Central memory CD4-positive, alpha-beta T cell (primary cell): ENCODE measurements around the gene TBX19.

ENCODE experiments used
- DNase-seq: peaks from one replicate; pipeline ENCODE4 v3.0.0; 2022

The TBX19 gene

DNA sequence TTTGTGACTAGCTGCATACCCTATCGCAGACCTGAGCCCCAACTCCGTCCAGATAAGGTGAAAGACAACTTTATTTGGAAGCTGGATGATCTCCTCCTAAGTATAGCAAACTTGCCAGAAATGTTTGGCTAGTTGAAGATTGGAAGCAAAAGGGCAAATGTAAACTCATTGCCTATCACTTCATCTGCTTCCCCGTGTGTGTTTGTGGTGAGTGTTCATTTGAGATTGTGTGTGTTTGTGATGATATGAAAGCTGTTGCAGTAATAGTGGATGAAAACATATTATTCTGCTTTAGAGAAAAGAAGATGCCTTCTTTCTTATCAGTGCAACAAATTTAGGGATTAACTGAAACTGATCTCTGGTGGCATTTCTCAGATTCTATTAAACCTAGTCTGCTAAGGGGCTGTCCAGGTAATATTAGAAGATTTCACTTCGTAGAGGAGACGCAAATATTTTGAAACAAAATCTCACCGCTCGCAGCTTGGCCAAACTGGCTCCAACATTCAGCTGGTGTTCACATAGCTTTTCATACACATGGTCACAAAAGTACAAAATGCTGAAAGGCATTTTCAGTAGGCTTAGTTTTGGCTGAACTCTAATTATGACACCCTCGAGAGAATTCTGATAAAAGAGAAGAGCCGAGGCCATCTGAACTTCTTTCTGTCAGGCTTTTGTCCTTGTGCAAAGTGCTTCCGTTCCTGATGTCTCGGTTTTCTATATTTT lies 1.1 kb downstream of the TBX19 start:
- no peak for DNase-seq

DNA sequence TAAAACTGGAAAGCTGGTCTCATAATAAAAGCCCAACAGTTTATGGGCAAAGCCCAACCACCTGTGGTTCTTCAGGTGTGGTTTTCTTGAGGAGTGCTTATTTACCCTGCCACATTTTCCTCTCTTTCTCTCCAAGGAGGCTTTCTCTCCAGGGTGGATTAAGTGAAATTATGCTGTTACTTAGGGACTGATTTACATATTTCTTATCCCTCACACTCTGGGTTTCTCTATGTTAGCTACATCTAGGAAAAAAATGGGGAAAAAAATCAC lies 4.8 kb downstream of the TBX19 start:
- no peak for DNase-seq

DNA sequence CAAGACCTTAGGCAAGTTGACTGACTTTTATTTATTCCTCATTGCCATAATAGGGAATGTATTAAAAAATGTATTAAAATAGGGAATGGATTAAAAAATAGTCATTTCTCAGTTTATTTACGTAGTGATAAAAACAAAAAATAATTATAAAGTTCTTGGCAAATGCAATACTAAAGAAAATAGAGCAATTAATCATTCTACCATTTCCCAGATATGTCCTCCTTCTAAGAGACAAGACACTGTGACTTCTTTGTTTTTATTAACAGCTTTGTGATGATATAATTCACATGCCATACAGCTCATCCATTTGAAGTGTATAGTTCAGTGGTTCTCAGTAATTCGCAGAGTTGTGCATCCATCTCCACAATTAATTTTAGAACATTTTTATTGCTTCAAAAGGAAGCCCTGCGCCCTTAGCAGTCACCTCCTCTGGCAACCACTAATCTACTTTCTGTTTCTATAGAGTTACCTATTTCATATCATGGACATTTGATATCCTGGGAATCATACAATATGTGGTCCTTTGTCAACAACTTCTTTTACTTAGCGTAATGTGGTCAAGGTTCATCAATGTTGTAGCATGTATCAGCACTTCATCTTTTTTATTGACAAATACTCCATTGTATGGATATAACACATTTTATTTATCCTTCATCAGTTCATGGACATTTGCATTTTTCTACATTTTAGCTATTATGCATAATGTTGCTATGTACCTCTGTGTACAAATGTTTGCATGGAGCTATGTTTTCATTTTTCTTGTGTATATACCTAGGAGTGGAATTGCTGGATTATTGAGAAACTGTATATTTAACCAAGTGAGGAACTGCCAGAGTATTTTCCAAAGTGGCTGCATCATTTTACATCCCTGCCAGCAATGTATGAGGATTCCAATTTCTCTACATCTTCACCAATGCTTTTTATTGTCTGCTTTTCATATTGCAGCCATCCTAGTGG lies 5.6 kb downstream of the TBX19 start:
- DNase-seq: no peak

DNA sequence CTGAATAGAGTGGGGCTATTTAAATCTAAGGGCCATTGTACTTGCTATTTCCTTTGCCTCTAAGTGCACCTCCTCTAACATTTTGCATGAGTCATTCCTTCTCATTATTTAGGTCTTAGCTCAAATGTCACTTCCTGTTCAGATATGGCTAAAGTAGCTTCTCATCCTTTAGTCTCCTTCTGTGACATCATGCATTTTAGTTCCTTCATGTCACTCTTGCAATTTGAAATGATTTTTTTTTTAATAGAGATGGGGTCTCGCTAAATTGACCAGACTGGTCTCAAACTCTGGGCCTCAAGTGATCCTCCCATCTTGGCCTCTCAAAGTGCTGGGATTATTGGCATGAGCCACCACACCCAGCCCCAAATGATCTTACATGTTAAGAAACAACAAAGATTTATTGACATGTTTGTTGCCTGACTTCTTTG lies 6.6 kb downstream of the TBX19 start:
- no peak for DNase-seq

DNA sequence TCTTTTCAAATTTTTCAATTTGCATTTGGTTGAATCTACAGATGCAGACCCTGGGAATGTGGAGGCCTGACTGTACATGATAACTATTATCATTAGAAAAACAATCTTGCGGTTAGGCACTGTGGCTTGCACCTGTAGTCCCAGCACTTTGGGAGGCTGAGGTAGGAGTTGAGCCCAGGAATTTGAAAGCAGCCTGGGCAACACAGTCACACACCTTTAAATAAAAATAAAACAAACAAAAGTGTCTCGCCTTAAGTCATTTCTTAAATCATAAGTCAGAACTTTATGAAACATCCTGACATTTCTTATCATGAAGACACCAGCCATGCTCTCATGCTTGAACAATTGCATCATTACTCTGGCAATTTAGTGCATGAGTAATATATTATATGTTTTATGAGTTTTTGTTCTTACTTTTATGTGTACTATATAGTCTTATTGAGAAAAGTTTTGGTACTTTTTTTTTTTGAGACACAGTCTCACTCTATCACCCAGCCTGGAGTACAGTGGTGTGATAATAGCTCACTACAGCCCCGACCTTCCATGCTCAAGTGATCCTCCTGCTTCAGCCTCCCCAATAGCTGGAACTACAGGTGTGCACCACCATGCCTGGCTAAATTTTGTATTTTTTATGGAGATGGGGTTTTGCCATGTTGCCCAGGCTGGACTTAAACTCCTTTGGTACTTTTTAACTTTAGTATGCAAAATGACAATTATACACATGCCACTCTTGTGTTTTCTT lies 7.8 kb downstream of the TBX19 start:
- no peak for DNase-seq

DNA sequence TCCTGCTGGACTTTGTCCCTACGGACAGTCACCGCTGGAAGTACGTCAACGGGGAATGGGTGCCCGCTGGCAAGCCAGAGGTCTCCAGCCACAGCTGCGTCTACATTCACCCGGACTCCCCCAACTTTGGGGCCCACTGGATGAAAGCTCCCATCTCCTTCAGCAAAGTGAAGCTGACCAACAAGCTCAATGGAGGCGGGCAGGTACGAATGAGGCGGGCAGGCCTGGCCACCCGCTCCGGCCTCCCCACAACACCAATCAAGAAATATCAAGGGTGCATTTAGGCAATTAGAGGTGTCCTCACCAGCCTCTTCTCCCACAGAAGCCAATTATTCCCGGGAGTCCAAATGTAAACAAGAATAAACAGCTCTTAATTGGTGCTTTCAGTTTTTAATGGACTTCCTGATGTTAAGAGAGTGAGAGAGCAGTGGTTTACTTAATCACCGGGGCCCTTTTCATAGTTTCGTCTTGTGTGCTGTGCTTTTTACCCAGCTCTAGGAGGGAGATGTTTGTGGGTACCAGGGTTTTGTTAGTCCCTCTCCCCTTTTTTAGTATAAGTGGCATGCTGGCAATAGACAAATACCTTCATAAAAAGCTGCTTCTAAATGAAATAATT lies 10.7 kb downstream of the TBX19 start:
- DNase-seq: no peak

DNA sequence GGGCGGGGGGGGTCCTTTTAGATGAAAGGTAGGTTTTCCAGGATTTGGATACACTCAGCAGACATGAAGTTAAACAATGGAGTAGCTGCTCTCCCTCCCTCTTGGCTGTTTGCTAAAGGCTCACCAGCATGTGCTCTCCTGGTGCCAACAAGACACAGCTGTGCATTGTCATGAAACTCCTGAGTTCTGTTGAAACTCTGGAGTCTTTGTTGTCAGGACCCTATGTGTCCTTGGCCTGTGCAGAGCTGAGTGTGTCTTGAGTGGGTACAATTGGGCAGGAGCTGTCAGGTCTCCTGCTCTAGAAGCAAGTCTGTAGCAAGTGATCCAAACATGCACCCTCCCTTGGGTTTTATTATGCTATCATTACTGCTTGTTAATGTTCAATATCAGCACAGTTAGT lies 12.7 kb downstream of the TBX19 start:
- no peak for DNase-seq

DNA sequence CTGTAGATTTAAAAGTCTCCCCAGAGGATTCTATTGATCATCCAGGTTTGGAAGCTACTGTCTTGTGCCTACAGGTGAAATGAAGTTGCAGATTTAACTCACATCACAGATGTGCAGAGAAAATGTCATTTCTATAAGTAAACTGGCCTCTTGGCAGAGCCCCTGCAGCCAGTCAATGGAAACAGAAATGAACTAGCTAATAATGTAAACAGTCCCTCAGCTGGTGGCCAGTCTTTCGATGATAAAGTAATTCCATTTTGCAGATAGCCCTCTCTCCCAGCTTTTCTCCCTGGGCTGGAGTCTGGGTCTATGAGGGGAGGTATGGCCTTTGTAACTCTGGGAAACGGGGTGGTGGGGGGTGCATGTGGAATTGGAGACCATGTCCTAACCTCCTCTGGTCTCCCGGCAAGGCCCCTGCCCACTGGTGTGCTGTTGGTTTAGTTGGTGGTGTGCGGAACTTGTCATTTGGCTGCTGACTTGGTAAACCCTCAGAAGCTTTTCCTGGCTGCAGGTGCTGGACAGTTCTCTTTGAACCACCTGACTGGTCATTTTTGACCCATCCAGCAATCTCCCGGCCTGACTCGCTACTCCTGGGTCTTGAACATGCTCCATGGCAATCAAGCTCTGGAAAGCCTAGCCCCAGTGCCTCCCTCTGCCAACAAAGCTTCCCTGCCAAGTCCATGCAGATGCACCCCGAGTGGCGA lies 14.9 kb downstream of the TBX19 start:
- no peak for DNase-seq

DNA sequence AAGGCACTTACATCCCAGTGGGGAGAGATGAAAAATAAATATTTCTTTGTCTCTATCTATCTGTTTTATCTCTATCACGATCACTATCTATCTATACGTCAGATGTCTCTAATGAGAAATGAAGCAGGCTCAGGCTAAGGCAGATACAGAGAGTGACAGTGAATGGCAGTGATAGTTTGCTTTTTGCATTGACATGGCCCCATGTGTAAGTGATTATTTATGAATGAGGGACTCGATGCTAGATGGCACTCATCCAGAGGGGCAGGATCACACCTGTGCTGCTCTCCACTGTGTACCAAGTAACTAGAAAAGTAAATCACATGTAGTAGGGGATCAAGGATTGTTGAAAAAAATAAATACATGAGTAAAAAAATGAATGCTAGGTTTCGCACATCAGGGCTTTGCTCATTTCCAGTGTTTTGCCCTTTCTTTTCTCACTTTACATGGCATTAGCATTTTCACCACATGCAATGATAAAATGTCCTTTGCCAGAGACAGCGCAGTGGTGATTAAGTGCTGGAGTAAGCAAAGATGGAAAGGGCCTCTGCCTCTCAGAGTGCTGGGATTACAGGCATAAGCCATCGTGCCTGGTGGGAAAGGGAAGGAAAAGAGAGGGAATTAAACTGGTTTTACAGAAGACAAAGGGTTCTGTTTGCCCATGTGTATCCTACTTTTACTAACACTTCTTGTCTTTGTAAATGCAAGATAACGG lies 16.5 kb downstream of the TBX19 start:
- DNase-seq: no peak

DNA sequence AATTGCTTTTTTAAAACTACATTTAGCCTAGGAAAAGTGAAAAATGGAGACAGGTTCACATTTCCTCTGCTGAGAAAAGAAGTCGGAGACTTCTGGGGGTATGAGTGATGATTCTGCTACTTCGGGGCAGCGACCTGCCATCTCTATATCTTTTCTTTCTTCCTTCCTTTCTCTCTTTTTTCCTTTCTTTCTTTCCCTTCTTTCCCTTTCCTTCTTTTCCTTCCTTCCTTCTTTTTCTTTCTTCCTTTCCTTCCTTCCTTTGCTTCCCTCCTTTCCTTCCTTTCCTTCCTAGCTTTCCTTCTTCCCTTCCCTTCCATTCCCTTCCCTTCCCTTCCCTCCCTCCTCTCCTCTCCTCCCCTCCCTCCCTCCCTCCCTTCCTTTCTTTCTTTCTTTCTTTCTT lies 17.8 kb downstream of the TBX19 start:
- DNase-seq: no peak

DNA sequence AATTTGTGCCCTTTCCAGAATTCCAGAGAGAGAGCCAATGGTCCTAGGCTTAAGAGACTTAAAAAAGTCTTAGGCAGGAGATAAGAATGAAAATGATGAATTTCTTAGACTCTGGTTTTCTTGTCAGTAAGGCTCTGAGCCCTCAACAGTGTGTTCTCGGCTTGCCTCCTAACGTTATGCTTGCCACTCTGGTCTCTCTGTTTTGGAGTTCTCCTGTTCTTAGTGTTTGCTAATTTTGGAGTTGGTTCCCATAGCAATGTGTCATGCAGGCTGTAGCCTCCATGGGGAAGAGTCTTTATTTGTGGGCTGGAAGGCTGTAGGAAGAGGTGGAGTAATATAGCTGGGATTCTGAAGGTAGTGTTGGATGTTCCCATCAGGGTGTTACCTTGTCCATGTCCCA lies 19.9 kb downstream of the TBX19 start:
- no peak for DNase-seq

DNA sequence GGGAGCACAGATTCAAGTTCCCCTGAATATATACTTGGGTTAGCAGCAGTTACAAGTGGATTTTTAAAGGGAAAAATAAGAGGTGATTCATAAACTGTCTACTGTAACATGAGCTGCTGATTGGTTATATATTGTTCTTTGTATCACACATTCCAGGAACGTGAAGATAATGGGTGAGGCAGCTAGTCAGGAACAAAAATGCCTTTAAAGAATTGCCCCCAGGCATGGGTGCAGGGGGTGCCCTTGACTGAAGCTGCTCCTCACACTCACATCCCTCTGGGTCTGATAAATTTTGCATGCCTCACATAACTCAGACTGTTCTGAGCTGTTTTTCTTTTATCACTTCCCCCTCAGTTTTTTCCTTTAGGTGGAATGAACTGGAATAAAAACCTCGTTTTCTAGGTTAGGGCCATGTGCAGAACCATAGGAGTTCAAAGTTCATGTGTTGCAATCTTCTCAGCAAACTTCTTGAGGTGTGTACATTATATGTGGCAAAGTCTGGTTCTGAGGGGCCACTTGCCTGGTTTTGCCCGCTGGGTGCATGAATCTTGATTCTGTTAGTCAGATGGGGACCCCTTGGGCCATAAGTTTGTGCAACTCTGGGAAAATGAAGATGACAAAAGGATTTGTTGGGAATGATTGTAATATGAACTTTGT lies 21.1 kb downstream of the TBX19 start:
- DNase-seq: no peak

DNA sequence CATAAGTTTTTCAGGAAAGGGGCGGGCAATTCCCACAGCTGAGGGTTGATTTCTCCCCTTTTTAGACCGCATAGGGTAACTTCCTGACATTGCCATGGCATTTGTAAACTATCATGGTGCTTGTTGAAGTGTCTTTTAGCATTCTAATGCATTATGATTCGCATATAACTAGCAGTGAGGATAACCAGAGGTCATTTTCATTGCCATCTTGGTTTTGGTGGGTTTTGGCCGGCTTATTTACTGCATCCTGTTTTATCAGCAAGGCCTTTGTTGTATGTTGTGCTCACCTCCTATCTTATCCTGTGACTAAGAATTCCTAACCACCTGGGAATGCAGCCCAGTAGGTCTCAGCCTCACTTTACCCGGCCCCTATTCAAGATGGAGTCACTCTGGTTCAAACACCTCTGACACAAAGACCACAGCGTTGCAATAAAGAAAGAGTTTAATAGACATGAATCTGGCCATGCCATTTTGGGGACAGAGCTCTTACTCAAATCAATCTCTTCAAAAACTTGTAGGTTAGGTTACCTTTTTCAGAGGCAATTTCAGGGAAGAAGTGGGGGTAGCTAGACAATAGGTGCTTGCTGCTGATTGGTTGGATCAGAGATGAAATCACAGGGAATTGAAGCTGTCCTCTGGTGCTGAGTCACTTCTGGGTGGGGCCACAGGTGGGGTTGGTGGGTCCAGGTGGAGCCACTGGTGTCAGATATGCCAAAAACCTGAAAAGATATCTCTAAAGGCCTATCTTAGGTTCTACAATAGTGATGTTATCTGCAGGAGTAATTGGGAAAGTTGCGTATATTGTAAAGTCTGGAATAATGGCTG lies 23.3 kb downstream of the TBX19 start:
- DNase-seq: no peak

DNA sequence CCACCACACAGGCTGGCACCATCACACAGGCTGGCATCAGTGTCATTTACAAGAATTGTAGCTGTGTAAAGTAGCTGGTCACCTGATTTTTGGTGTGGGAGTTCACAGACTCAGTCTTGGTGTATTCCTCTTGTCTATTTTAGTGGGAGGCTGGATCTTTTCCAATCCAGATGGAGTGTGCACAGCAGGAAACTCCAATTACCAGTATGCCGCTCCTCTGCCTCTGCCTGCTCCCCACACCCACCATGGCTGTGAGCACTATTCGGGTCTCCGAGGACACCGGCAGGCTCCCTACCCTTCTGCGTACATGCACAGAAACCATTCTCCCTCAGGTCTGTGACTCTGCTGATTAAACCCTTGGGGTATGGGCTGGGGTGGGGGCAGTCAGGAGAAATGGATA lies 24.2 kb downstream of the TBX19 start:
- DNase-seq: no peak

DNA sequence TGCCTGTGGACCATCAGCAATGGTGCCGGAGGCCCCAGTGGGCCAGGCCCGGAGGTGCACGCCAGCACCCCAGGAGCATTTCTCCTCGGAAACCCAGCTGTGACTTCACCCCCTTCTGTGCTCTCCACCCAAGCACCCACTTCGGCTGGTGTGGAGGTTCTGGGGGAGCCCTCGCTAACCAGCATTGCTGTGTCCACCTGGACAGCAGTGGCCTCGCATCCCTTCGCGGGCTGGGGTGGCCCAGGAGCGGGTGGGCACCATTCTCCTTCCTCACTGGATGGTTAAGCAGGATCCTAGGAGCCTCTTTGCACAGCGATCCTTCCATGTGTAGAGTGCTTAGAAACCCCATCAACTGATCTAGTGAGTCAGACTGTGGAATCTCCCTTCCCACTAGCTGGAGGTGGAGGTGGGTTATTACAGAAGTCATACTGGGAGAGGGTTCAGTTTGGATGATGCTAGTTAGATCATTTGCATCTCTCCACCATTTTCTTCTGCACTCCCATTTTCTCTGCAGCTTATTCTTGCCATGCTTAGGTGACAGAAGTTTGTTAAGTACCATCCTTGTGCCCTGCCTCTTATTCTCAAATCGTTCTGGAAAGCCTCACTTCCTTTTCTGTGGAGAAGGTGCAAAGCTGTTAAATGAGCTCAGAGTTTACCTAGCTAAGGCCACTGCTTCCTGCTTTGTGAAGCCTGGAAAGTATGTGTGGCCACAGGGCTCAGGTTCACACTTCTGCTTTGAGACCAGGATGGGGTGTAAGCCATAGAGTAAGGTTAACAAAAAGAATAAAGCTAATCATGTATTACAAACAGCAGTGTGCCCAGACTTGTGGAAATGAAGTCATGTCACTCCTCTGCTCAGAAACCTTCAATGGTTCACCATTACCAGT lies 32.3 kb downstream of the TBX19 start:
- DNase-seq: no peak

DNA sequence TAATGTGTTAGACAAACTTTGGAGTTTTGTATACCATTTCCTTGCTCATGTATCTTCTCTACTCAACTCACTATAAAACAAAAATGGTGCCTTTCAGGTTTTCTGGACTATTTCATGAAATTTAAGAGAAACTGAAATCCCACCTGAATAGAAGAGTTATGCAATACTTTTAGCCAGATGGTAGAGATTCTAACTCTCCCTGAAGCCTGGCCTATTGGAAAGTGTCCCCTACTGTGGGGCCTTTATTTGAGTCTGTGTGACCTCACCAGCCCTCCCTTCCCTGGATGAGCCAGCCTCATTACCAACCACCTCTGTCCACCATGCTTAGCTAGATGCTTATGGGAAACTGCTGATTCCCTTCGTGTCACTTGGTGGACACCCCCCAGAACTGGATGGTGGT lies 35.5 kb downstream of the TBX19 start:
- DNase-seq: no peak

DNA sequence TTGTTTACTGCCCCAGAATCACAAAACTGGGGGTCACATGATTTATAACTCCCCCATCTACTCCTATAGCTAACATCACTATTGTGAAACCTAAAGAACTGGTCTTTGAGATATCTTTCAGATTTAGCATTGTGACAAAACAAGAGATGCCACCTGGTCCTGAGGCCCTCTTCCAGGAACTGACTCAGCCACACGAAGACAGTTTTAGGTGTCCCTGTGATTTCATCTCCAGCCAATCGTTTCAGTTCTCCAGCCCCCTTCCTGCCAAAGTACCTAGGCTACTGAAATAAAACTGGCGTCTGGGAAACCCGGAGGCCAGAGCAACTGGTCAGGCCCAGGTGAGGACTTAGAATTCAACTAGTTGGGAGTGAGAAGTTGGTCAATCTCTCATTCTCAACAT lies 36.6 kb downstream of the TBX19 start:
- no peak for DNase-seq

DNA sequence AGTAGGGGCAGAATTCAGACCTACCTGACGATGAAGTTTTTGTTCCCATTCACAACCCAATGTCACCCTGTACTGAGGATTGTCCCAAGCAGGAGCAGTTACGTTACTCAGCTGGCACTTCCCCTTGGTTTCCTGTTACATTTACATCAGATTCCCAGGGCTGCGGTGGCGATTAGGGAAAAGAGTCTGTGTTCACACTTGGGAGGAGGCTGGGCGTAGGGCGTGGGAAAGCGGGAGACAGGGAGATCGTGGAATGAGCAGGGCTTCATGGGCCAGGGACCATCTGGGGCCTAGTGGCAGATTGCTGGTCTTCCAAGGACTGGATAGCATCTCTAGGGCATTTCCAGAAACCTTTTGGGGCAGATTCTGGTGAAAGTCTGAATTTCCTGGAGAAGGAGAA lies 39.0 kb downstream of the TBX19 start:
- DNase-seq: no peak

DNA sequence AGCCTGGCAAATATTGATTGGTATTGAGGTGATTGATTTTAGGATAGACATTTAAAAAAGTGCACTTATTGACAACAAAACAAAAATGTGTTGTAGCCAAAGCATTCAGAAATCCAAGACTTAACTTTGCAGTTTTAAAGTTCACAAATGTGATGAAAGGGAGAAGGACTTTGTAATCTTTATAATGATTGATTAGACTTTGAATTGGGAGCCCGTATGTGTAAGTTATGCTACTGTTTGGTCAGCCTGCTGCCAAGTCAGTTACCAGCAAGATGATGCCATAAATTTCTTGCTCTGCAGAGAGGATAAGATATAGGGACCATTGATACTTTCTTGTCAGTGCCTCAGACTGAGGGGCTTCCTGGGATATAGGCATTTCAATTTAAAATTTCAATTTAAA lies 39.5 kb downstream of the TBX19 start:
- no peak for DNase-seq
